BE2C (cell line): Measurements from ENCODE around the gene PKM. TPM values are rescaled to one million over a fixed set of nuclear protein-coding genes. Genes with fewer than 3 reads are reported as not detected.
A peak's percentile ranks its signal among the peaks of the same experiment; 100 is the strongest.
"Not testable (repeated sequence)": the region's sequence is repeated elsewhere in the genome, so short reads cannot be mapped to it uniquely, and the experiment has no call there.

Experiments used
- DNase-seq: peaks from one replicate; pipeline ENCODE4 v3.0.0-alpha.2; 2020
- H3K27me3 ChIP-seq: fragments of 250-450 bp; sonication (Bioruptor Pico); 2 replicates; pipeline ENCODE4 v1.5.1; 2020; ENCODE audit warnings: mild to moderate bottlenecking
- H3K36me3 ChIP-seq: fragments of 250-450 bp; sonication (Bioruptor Pico); 2 replicates; pipeline ENCODE4 v1.5.1; 2020; ENCODE audit warnings: mild to moderate bottlenecking
- H3K4me1 ChIP-seq: fragments of 250-450 bp; sonication (Bioruptor Pico); 2 replicates; pipeline ENCODE4 v1.5.1; 2020
- H3K4me3 ChIP-seq: 2 replicates; pipeline ENCODE4 v1.5.1; 2011; ENCODE audit warnings: low read depth, low read length
- H3K9me3 ChIP-seq: fragments of 250-450 bp; sonication (Bioruptor Pico); 2 replicates; pipeline ENCODE4 v1.5.1; 2020
- polyA plus RNA-seq: library from polyadenylated mRNA; unstranded; fragments of >200 nt; gene quantifications from one replicate; pipeline ENCODE4 v1.2.1, GENCODE V29; 2012; ENCODE audit warnings: low read depth, missing spikeins; ENCODE audit not compliant: insufficient read length, insufficient read depth
- TF ChIP-seq, protein P1 (sequence below): IDR thresholded peaks from 2 replicates; pipeline ENCODE4 v1.5.1; 2012; ENCODE audit warnings: mild to moderate bottlenecking, low read depth, low read length

PKM gene
- 1,223 TPM for polyA plus RNA-seq

DNA sequence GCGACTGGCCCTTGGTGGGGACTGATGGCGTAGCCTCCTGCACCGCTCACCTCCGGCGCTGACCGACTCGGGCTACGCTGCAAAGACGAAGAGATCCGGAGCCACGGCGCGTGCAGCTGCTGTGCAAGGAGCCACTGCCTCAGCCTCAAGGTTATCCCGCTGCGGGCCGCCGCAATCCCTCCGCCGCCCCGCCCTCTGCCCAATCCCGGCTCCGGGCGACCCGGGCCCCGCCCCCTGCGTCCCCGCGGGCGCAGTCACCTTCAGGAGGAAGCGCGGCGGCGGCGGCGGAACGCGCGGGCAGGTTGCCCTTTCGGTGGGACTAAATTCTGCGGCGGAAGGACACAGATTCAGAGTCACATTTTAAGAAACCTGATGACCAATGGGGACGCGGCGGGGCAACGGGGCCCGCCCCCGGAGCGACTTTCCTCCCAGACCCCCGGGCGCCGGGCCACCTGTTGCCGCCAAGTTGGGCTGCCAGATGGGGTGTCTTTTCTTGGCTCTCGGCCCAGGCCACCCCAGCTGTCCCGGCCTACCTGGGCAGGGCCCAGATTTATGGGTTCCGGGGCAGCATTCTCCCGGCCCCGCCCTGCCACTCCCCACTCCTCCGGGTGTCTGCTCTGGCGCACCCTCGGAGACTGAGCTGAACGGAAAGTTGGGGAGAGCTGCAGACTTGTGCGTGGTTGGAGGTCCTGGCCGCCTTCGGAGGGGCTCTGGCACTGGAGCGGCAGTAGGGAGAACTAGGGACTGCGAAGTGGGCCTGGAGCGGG is at the start of gene PKM:
Gene PKM, minus strand, starts transcription at position 125 of the 767 bp plus-strand sequence. CDS start 12,093 bp downstream, outside the sequence.
- TF ChIP-seq, protein P1, sequence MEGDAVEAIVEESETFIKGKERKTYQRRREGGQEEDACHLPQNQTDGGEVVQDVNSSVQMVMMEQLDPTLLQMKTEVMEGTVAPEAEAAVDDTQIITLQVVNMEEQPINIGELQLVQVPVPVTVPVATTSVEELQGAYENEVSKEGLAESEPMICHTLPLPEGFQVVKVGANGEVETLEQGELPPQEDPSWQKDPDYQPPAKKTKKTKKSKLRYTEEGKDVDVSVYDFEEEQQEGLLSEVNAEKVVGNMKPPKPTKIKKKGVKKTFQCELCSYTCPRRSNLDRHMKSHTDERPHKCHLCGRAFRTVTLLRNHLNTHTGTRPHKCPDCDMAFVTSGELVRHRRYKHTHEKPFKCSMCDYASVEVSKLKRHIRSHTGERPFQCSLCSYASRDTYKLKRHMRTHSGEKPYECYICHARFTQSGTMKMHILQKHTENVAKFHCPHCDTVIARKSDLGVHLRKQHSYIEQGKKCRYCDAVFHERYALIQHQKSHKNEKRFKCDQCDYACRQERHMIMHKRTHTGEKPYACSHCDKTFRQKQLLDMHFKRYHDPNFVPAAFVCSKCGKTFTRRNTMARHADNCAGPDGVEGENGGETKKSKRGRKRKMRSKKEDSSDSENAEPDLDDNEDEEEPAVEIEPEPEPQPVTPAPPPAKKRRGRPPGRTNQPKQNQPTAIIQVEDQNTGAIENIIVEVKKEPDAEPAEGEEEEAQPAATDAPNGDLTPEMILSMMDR, result no peak
- no peaks in the 10 kb centered on the region for H3K9me3 ChIP-seq
- H3K4me1 ChIP-seq, result peaks cover 16% of the 10 kb centered on the region
- DNase-seq, result peak; percentile 99
- H3K4me3 ChIP-seq, result peak within 1 kb of the TSS; percentile 88
- peaks cover 19% of the 10 kb centered on the region for H3K36me3 ChIP-seq
- no peaks in the 10 kb centered on the region for H3K27me3 ChIP-seq

DNA sequence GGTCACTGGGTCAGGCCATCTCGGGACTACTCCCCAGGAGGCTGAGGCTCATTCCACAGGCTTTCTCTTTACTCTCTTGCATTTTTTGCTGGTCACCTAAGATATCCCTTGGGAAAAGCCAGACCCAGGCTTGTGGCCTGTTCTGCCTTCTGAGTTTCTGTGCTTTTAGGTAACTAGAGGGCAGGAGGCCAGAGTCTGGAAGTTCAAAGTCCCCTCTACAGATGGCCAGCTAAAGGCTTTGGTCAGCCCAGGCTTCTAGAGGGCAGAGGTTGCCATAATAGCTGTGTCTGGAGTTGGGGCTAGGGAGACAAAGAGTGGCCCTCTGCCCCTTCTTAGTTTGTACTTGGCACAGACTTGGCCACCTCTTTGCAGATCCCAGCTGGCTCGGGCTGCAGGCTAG is 49.8 kb upstream of the PKM start:
- Histone ChIP-seq H3K4me3 (no peak overlapping the region), H3K9me3 (no peaks in the 10 kb centered on the region), H3K36me3 (no peaks in the 10 kb centered on the region), H3K4me1 (no peaks in the 10 kb centered on the region), H3K27me3 (no peaks in the 10 kb centered on the region)
- TF ChIP-seq, protein P1, result no peak
- no peak for DNase-seq

DNA sequence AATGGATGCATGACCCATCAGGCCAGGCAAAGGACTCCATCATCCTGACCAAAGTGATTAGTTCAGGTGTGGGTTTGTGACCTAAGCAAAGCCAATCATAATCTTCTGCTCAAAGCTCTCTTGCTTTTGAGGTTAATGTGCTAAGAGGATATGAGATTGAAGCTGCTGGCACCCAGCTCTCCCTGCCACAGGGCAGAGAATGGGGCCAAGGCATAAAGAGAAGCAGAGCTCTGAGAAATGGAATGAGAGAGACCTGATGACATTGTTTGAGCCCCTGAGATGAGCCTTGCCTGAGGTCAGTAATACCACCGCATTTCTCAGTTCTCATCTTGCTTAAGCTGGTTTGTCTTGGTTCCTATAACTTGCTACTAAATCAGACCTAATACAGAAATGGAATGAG is 47.7 kb upstream of the PKM start:
- no peak overlapping the region for H3K4me3 ChIP-seq
- H3K9me3 ChIP-seq, result no peaks in the 10 kb centered on the region
- DNase-seq, result no peak
- H3K36me3 ChIP-seq, result no peaks in the 10 kb centered on the region
- H3K27me3 ChIP-seq, result no peaks in the 10 kb centered on the region
- no peaks in the 10 kb centered on the region for H3K4me1 ChIP-seq
- TF ChIP-seq, protein P1, result no peak

DNA sequence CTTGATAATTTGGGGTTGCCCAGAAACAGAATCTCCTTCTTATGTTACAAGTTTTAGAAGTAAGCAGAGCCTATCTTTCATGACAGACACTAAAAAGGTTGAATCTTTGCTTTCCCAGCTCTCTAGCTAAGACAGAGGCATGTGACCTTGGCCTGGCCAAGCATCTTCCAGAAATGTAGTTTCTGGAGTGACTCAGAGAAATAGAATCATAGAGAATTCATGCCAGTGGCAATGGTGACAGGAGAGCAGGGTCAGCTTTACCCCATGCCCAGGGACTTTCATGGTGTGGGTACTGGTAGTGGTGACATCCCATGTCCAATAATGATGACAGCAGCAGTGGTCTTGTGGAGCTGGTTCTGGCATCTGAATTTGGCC is 45.3 kb upstream of the PKM start:
- DNase-seq, result no peak
- Histone ChIP-seq H3K4me3 (no peak overlapping the region), H3K9me3 (no peaks in the 10 kb centered on the region), H3K27me3 (no peaks in the 10 kb centered on the region), H3K4me1 (no peaks in the 10 kb centered on the region), H3K36me3 (no peaks in the 10 kb centered on the region)
- TF ChIP-seq, protein P1, result no peak

DNA sequence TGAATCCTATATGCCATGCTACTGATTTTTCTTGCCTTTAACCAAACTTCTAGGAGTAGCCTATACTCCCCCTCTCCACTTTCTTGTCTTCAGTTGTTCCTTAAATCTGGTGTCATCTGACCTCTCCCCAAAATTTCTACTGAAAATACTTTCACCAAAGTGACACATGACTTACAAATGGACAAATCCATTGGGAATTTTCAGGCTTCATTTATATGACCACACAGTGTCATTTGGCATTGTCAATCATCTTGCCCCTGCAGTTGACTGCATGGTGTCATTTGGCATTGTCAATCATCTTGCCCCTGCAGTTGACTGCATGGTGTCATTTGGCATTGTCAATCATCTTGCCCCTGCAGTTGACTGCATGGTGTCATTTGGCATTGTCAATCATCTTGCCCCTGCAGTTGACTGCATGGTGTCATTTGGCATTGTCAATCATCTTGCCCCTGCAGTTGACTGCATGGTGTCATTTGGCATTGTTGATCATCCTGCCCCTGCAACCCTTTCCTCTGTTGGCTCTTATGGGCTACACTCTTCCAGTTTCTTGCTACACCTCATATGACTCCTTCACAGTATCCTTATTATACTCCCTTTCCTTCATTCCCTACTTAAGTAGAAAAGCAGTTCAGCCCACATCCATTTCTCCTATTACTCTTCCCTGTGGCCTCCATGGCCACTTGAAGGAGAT is 44.8 kb upstream of the PKM start:
- not testable (repeated sequence) for H3K36me3 ChIP-seq, H3K4me1 ChIP-seq, H3K9me3 ChIP-seq, H3K27me3 ChIP-seq, DNase-seq, H3K4me3 ChIP-seq

DNA sequence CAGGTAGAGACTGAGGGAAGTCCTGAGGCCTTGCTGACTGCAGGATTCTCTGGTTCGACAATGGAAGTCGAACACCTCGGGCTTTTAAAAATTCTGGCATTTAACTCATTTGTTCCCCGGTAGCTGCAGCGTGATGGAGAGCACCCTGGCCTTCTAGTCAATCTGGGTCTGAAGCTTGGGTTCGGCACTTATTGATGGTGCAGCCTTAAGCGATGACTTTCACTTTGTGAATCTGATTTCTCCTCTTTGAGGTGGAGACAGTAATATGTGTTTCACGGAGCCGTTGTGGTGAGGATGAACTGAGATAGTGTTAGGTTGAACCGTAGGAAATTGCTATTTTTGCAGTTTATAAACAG is 42.0 kb upstream of the PKM start:
- Histone ChIP-seq H3K4me3 (peak overlapping the region; percentile 51), H3K4me1 (no peaks in the 10 kb centered on the region), H3K36me3 (peaks cover 10% of the 10 kb centered on the region), H3K27me3 (no peaks in the 10 kb centered on the region), H3K9me3 (no peaks in the 10 kb centered on the region)
- TF ChIP-seq, protein P1, result no peak
- no peak for DNase-seq
